ENCODE results near the gene KNTC1. TPM values are rescaled to one million over a fixed set of nuclear protein-coding genes. Genes with fewer than 3 reads are reported as not detected.
"Not testable (repeated sequence)": the region's sequence is repeated elsewhere in the genome, so short reads cannot be mapped to it uniquely, and the experiment has no call there.

Gene KNTC1
- total RNA-seq, 1 experiment from 2014 or later, result 111 TPM

DNA sequence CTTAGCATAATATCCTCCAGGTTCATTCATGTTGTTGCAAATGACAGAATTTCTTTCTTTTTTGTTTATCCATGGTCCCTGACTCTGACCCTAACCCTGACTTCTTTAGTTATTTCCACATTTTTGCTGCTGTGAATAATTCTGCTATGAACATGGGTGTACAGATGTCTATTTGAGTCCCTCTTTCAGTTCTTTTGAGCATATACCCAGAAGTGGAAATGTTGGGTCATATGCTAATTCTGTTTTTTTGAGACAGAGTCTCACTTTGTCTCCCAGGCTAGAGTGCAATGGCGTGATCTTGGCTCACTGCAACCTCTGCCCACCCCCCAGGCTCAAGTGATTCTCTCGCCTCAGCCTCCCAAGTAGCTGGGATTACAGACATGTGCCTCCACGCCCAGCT, 33.1 kb downstream of the KNTC1 start:
- CTCF ChIA-PET, result no interaction called here
- Histone ChIP-seq H3K36me3 (ENCODE audit: insufficient read depth, low read length, poor library complexity, severe bottlenecking) (peaks cover 74% of the 10 kb centered on the region), H3K9me3 (ENCODE audit: low read depth, low read length, poor library complexity, severe bottlenecking) (no peaks in the 10 kb centered on the region), H3K27ac (ENCODE audit: low read depth, low read length, poor library complexity, severe bottlenecking) (no peak overlapping the region), H3K27me3 (replicated peaks; ENCODE audit: insufficient read depth, low read depth, low read length, poor library complexity) (no peaks in the 10 kb centered on the region), H3K4me1 (ENCODE audit: insufficient read depth, low read length, poor library complexity, severe bottlenecking) (no peaks in the 10 kb centered on the region), H3K4me3 (ENCODE audit: low read depth, low read length, poor library complexity, severe bottlenecking) (no peak overlapping the region)
- no peak for DNase-seq (ENCODE audit: low spot score)
- BruUV-seq (replicated peaks), result no TSS peak
- no peak for TF ChIP-seq EZH2 (IDR thresholded peaks at IDR 0.05; ENCODE audit: borderline replicate concordance, low read depth, low read length, poor library complexity, severe bottlenecking)
- TF ChIP-seq, protein P1, sequence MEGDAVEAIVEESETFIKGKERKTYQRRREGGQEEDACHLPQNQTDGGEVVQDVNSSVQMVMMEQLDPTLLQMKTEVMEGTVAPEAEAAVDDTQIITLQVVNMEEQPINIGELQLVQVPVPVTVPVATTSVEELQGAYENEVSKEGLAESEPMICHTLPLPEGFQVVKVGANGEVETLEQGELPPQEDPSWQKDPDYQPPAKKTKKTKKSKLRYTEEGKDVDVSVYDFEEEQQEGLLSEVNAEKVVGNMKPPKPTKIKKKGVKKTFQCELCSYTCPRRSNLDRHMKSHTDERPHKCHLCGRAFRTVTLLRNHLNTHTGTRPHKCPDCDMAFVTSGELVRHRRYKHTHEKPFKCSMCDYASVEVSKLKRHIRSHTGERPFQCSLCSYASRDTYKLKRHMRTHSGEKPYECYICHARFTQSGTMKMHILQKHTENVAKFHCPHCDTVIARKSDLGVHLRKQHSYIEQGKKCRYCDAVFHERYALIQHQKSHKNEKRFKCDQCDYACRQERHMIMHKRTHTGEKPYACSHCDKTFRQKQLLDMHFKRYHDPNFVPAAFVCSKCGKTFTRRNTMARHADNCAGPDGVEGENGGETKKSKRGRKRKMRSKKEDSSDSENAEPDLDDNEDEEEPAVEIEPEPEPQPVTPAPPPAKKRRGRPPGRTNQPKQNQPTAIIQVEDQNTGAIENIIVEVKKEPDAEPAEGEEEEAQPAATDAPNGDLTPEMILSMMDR (conservative IDR thresholded peaks at IDR 0.05; ENCODE audit: low read depth, low read length), result no peak
- POLR2A ChIA-PET (ENCODE audit: low non-redundant PET), result no interaction called here
- intact Hi-C loops (cut with micrococcal nuclease; ENCODE audit: unreplicated experiment), result no loop called here

- Histone ChIP-seq H3K4me1 (ENCODE audit: insufficient read depth, low read length, poor library complexity, severe bottlenecking) (no peaks in the 10 kb centered on the region), H3K4me3 (ENCODE audit: low read depth, low read length, poor library complexity, severe bottlenecking) (no peak overlapping the region), H3K9me3 (ENCODE audit: low read depth, low read length, poor library complexity, severe bottlenecking) (no peaks in the 10 kb centered on the region), H3K27me3 (replicated peaks; ENCODE audit: insufficient read depth, low read depth, low read length, poor library complexity) (no peaks in the 10 kb centered on the region), H3K36me3 (ENCODE audit: insufficient read depth, low read length, poor library complexity, severe bottlenecking) (peaks cover 62% of the 10 kb centered on the region), H3K27ac (ENCODE audit: low read depth, low read length, poor library complexity, severe bottlenecking) (no peak overlapping the region)
- TF ChIP-seq EZH2 (IDR thresholded peaks at IDR 0.05; ENCODE audit: borderline replicate concordance, low read depth, low read length, poor library complexity, severe bottlenecking), result no peak
- TF ChIP-seq, protein P1 (conservative IDR thresholded peaks at IDR 0.05; ENCODE audit: low read depth, low read length), result no peak
- TSS peak; percentile 32 for BruUV-seq (replicated peaks)
- ChIA-PET POLR2A (ENCODE audit: low non-redundant PET) (no interaction called here), CTCF (interaction anchor here (0.6 kb wide), 1 partner anchor 674 kb away, joined by 4 read pairs; no protein-coding TSS in a partner anchor)
- DNase-seq (ENCODE audit: low spot score), result no peak
- intact Hi-C loops (cut with micrococcal nuclease; ENCODE audit: unreplicated experiment), result no loop called here
Observed at GRCh38 chr12:122563361-122563760, 36.3 kb downstream of the KNTC1 start.

DNA sequence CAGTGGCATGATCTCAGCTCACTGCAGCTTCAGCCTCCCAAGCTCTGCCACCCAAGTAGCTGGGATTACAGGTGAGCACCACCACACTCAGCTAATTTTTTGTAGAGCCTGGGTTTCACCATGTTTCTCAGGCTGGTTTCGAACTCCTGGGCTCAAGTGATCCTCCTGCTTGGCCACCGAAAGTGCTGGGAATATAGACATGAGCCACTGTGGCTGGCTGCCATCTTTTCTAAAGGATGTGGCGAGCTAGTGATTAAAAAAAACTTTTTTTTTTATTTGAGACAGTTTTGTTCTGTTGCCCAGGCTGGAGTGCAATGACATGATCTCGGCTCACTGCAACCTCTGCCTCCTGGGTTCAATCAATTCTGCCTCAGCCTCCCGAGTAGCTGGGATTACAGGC, 39.8 kb downstream of the KNTC1 start:
- peaks cover 73% of the 10 kb centered on the region for H3K36me3 ChIP-seq (ENCODE audit: insufficient read depth, low read length, poor library complexity, severe bottlenecking)
- H3K27me3 ChIP-seq (replicated peaks; ENCODE audit: insufficient read depth, low read depth, low read length, poor library complexity); H3K4me3 ChIP-seq (ENCODE audit: low read depth, low read length, poor library complexity, severe bottlenecking); POLR2A ChIA-PET (ENCODE audit: low non-redundant PET); H3K4me1 ChIP-seq (ENCODE audit: insufficient read depth, low read length, poor library complexity, severe bottlenecking); H3K9me3 ChIP-seq (ENCODE audit: low read depth, low read length, poor library complexity, severe bottlenecking); DNase-seq (ENCODE audit: low spot score); BruUV-seq (replicated peaks); H3K27ac ChIP-seq (ENCODE audit: low read depth, low read length, poor library complexity, severe bottlenecking); CTCF ChIA-PET; intact Hi-C loops (cut with micrococcal nuclease; ENCODE audit: unreplicated experiment): not testable (repeated sequence)

DNA sequence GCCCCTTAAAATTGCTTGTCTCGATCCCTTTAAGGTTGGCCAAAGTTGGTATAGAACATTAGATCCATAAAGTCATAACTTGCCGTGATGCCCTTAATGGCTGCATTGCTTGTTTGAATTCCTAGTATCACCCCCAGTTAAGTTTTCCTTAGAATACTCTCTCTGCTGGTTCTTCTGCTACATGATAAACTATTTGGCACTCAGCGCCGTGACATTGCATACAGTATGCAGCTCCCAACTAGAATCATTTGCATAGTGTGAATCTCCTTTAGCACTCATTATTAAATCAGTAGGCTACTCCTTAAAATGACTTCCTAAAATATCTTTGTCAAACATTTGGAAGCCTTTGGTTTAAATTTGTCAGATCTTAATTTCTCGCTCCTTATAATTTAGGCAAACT, 42.2 kb downstream of the KNTC1 start:
- no peaks in the 10 kb centered on the region for H3K4me1 ChIP-seq (ENCODE audit: insufficient read depth, low read length, poor library complexity, severe bottlenecking)
- ChIA-PET CTCF (no interaction called here), POLR2A (ENCODE audit: low non-redundant PET) (no interaction called here)
- no TSS peak for BruUV-seq (replicated peaks)
- intact Hi-C loops (cut with micrococcal nuclease; ENCODE audit: unreplicated experiment), result no loop called here
- no peak overlapping the region for H3K27ac ChIP-seq (ENCODE audit: low read depth, low read length, poor library complexity, severe bottlenecking)
- TF ChIP-seq, protein P1 (conservative IDR thresholded peaks at IDR 0.05; ENCODE audit: low read depth, low read length), result no peak
- TF ChIP-seq EZH2 (IDR thresholded peaks at IDR 0.05; ENCODE audit: borderline replicate concordance, low read depth, low read length, poor library complexity, severe bottlenecking), result no peak
- DNase-seq (ENCODE audit: low spot score), result no peak
- H3K4me3 ChIP-seq (ENCODE audit: low read depth, low read length, poor library complexity, severe bottlenecking), result no peak overlapping the region
- H3K9me3 ChIP-seq (ENCODE audit: low read depth, low read length, poor library complexity, severe bottlenecking), result no peaks in the 10 kb centered on the region
- H3K36me3 ChIP-seq (ENCODE audit: insufficient read depth, low read length, poor library complexity, severe bottlenecking), result peaks cover 73% of the 10 kb centered on the region
- H3K27me3 ChIP-seq (replicated peaks; ENCODE audit: insufficient read depth, low read depth, low read length, poor library complexity), result no peaks in the 10 kb centered on the region

DNA sequence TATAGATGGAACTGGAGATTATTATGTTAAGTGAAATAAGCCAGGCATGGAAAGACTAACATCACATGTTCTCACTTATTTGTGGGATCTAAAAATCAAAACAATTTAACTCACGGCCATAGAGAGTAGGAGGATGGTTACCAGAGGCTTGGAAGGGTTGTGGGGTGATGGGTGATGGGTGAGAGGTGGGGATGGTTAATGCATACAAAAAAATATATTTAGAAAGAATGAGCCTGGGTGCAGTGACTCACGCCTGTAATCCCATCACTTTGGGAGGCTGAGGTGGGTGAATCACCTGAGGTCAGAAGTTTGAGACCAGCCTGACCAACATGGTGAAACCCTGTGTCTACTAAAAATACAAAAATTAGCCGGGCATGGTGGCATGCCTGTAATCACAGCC, 43.0 kb downstream of the KNTC1 start:
- H3K27me3 ChIP-seq (replicated peaks; ENCODE audit: insufficient read depth, low read depth, low read length, poor library complexity); H3K4me3 ChIP-seq (ENCODE audit: low read depth, low read length, poor library complexity, severe bottlenecking); H3K9me3 ChIP-seq (ENCODE audit: low read depth, low read length, poor library complexity, severe bottlenecking); BruUV-seq (replicated peaks); POLR2A ChIA-PET (ENCODE audit: low non-redundant PET); CTCF ChIA-PET; H3K27ac ChIP-seq (ENCODE audit: low read depth, low read length, poor library complexity, severe bottlenecking); H3K4me1 ChIP-seq (ENCODE audit: insufficient read depth, low read length, poor library complexity, severe bottlenecking); intact Hi-C loops (cut with micrococcal nuclease; ENCODE audit: unreplicated experiment); DNase-seq (ENCODE audit: low spot score): not testable (repeated sequence)
- peaks cover 76% of the 10 kb centered on the region for H3K36me3 ChIP-seq (ENCODE audit: insufficient read depth, low read length, poor library complexity, severe bottlenecking)
